DND-41 (cell line): ENCODE data around the gene C13orf46.

Experiments
- ATAC-seq: fragments of 200-7000 bp; cut with Tn5 transposase; 3 replicates; pipeline ENCODE4 v1.9.1; 2021; ENCODE audit warnings: low read depth; ENCODE audit not compliant: insufficient read depth
- DNase-seq: peaks from one replicate; pipeline ENCODE4 v3.0.0-alpha.2; 2020
- H2AFZ ChIP-seq: 2 replicates; pipeline ENCODE4 v1.6.0; 2012; ENCODE audit warnings: low read depth, low read length
- H3K27ac ChIP-seq: 2 replicates; pipeline ENCODE4 v1.5.1; 2012; ENCODE audit warnings: low read length, inconsistent platforms
- H3K27me3 ChIP-seq: fragments of 200-600 bp; sonication (generic); 2 replicates; pipeline ENCODE4 v1.6.0; 2012; ENCODE audit warnings: low read length, mild to moderate bottlenecking, inconsistent platforms; ENCODE audit not compliant: insufficient read depth, poor library complexity
- H3K36me3 ChIP-seq: 2 replicates; pipeline ENCODE4 v1.5.1; 2012; ENCODE audit warnings: low read length, inconsistent platforms; ENCODE audit not compliant: insufficient read depth
- H3K4me1 ChIP-seq: 2 replicates; pipeline ENCODE4 v1.5.1; 2012; ENCODE audit warnings: mild to moderate bottlenecking, low read length; ENCODE audit not compliant: insufficient read depth
- H3K4me2 ChIP-seq: 2 replicates; pipeline ENCODE4 v1.6.0; 2012; ENCODE audit warnings: mild to moderate bottlenecking, moderate library complexity, low read length, inconsistent platforms; ENCODE audit not compliant: insufficient read depth
- H3K4me3 ChIP-seq, 2 experiments: fragments of 200-600 bp in 1 of 2; shearing (Covaris generic) in 1 of 2; 2 replicates each; pipeline ENCODE4 v1.5.1; 2012 to 2016; ENCODE audit warnings: inconsistent platforms in 2 of 2, low read length in 2 of 2, mild to moderate bottlenecking in 2 of 2, low read depth in 1 of 2, moderate library complexity in 1 of 2
- H3K79me2 ChIP-seq: 2 replicates; pipeline ENCODE4 v1.6.0; 2012; ENCODE audit warnings: low read length, inconsistent platforms; ENCODE audit not compliant: insufficient read depth
- H3K9ac ChIP-seq: 2 replicates; pipeline ENCODE4 v1.6.0; 2012; ENCODE audit warnings: low read depth, mild to moderate bottlenecking, inconsistent platforms, low read length, moderate library complexity
- H3K9me3 ChIP-seq: 2 replicates; pipeline ENCODE4 v1.5.1; 2012; ENCODE audit warnings: low read length, moderate library complexity, mild to moderate bottlenecking, inconsistent platforms; ENCODE audit not compliant: insufficient read depth, severe bottlenecking
- H4K20me1 ChIP-seq: 2 replicates; pipeline ENCODE4 v1.6.0; 2012; ENCODE audit warnings: low read length; ENCODE audit not compliant: insufficient read depth
- EZH2 ChIP-seq: IDR thresholded peaks from 3 replicates; pipeline ENCODE4 v1.6.1; 2012; ENCODE audit warnings: borderline replicate concordance, low read depth, mild to moderate bottlenecking, moderate library complexity, low read length, inconsistent platforms; ENCODE audit not compliant: severe bottlenecking
- TF ChIP-seq, protein P1 (sequence below): IDR thresholded peaks from 2 replicates; pipeline ENCODE4 v1.5.1; 2012; ENCODE audit warnings: borderline replicate concordance, low read length, moderate library complexity, mild to moderate bottlenecking; ENCODE audit not compliant: poor library complexity, severe bottlenecking; ENCODE audit errors: extremely low read depth

The C13orf46 gene

DNA sequence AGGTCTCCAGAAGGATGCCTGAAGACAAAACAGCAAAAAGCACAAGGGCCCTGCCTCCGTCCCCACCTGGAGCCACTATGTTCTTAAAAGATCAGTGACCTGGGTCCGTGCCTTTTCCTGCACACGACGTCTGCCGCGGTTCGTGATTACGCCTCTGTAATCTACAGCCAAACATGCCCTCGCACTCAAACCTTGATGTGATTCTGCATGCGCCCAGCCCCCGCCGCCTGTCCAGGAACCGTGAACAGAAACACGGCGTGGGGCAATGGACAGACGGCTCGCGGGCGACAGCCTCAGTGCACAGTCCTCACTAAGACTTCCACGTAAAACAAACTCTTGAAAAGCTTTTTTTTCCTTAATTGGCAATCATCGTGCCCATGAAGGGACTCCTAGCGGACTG, 15.5 kb downstream of the C13orf46 start:
- H3K4me2 ChIP-seq = no peak overlapping the region
- no peaks in the 10 kb centered on the region for H3K36me3 ChIP-seq
- H3K4me3 ChIP-seq = no peak overlapping the region
- no peak overlapping the region for H3K27ac ChIP-seq
- ATAC-seq (no peak), DNase-seq (no peak)
- H4K20me1 ChIP-seq = peaks cover 3% of the 10 kb centered on the region; the same call in 1 of the 2 replicates
- H3K79me2 ChIP-seq = no peaks in the 10 kb centered on the region
- H3K9ac ChIP-seq = no peak overlapping the region
- peaks cover 19% of the 10 kb centered on the region for H3K9me3 ChIP-seq
- no peaks in the 10 kb centered on the region for H3K4me1 ChIP-seq
- no peak for TF ChIP-seq EZH2
- TF ChIP-seq, protein P1, sequence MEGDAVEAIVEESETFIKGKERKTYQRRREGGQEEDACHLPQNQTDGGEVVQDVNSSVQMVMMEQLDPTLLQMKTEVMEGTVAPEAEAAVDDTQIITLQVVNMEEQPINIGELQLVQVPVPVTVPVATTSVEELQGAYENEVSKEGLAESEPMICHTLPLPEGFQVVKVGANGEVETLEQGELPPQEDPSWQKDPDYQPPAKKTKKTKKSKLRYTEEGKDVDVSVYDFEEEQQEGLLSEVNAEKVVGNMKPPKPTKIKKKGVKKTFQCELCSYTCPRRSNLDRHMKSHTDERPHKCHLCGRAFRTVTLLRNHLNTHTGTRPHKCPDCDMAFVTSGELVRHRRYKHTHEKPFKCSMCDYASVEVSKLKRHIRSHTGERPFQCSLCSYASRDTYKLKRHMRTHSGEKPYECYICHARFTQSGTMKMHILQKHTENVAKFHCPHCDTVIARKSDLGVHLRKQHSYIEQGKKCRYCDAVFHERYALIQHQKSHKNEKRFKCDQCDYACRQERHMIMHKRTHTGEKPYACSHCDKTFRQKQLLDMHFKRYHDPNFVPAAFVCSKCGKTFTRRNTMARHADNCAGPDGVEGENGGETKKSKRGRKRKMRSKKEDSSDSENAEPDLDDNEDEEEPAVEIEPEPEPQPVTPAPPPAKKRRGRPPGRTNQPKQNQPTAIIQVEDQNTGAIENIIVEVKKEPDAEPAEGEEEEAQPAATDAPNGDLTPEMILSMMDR = no peak
- no peak overlapping the region for H2AFZ ChIP-seq
- H3K27me3 ChIP-seq = no peaks in the 10 kb centered on the region

GRCh38 chr13:113956571-113956970, 17.3 kb downstream of the C13orf46 start:
- no peak for ATAC-seq
- no peak overlapping the region for H3K4me2 ChIP-seq
- H2AFZ ChIP-seq = no peak overlapping the region
- peaks cover 19% of the 10 kb centered on the region for H3K9me3 ChIP-seq
- DNase-seq = no peak
- peaks cover 3% of the 10 kb centered on the region; the same call in 1 of the 2 replicates for H4K20me1 ChIP-seq
- no peak overlapping the region for H3K27ac ChIP-seq
- no peaks in the 10 kb centered on the region for H3K36me3 ChIP-seq
- no peaks in the 10 kb centered on the region for H3K27me3 ChIP-seq
- no peaks in the 10 kb centered on the region for H3K4me1 ChIP-seq
- H3K4me3 ChIP-seq = no peak overlapping the region
- TF ChIP-seq, protein P1 = no peak
- TF ChIP-seq EZH2 = no peak
- no peaks in the 10 kb centered on the region for H3K79me2 ChIP-seq
- H3K9ac ChIP-seq = no peak overlapping the region

GRCh38 chr13:113955691-113956090, 18.2 kb downstream of the C13orf46 start:
- TF ChIP-seq, protein P1 = no peak
- no peak for TF ChIP-seq EZH2
- Histone ChIP-seq H3K9me3 (peaks cover 17% of the 10 kb centered on the region), H3K9ac (no peak overlapping the region), H3K27me3 (no peaks in the 10 kb centered on the region), H3K4me2 (no peak overlapping the region), H2AFZ (no peak overlapping the region), H3K36me3 (no peaks in the 10 kb centered on the region), H3K4me1 (no peaks in the 10 kb centered on the region), H3K4me3 (no peak overlapping the region), H3K27ac (no peak overlapping the region), H3K79me2 (no peaks in the 10 kb centered on the region), H4K20me1 (peaks cover 3% of the 10 kb centered on the region; the same call in 1 of the 2 replicates)
- DNase-seq (no peak), ATAC-seq (no peak)

GRCh38 chr13:113955235-113955634, 18.6 kb downstream of the C13orf46 start:
- Histone ChIP-seq H3K9ac (no peak overlapping the region), H3K36me3 (no peaks in the 10 kb centered on the region), H3K27me3 (no peaks in the 10 kb centered on the region), H2AFZ (no peak overlapping the region), H3K9me3 (peaks cover 12% of the 10 kb centered on the region), H3K4me2 (no peak overlapping the region), H4K20me1 (peaks cover 3% of the 10 kb centered on the region; the same call in 1 of the 2 replicates), H3K27ac (no peak overlapping the region), H3K4me1 (no peaks in the 10 kb centered on the region), H3K79me2 (no peaks in the 10 kb centered on the region), H3K4me3 (no peak overlapping the region)
- ATAC-seq (no peak), DNase-seq (no peak)
- TF ChIP-seq, protein P1 = no peak
- no peak for TF ChIP-seq EZH2
